ENCODE data around the gene CA12. TPM values are rescaled to one million over a fixed set of nuclear protein-coding genes. Genes with fewer than 3 reads are reported as not detected.
A peak's percentile ranks its signal among the peaks of the same experiment; 100 is the strongest.

The CA12 gene
- polyA plus RNA-seq, 6 donors from 2014 or later: not detected

- Mint-ChIP-seq H3K36me3 (no peaks in the 10 kb centered on the region), H3K9me3 (no peaks in the 10 kb centered on the region), H3K27ac (peak overlapping the region in 2 of 6 donors; percentile 34 to 44), H3K4me1 (peaks cover 0 to 4% (median 0%) of the 10 kb centered on the region in 3 donors), H3K27me3 (peaks cover 26 to 46% (median 35%) of the 10 kb centered on the region in 3 donors), H3K4me3 (no peak overlapping the region)
- ATAC-seq (ENCODE audit: low read depth in 2 of 2): no peak
- DNase-seq: no peak
Measured at GRCh38 chr15:63395730-63396151, 14.1 kb upstream of the CA12 start.

- Mint-ChIP-seq H3K27ac (no peak overlapping the region), H3K4me3 (peak overlapping the region in 1 of 8 donors; percentile 28), H3K4me1 (peaks cover 0 to 4% (median 0%) of the 10 kb centered on the region in 3 donors), H3K9me3 (no peaks in the 10 kb centered on the region), H3K36me3 (no peaks in the 10 kb centered on the region), H3K27me3 (peaks cover 22 to 42% (median 24%) of the 10 kb centered on the region in 3 donors)
- ATAC-seq (ENCODE audit: low read depth in 2 of 2) (no peak), DNase-seq (no peak)
Measured at GRCh38 chr15:63392361-63393009, 10.8 kb upstream of the CA12 start.

- H3K27me3 Mint-ChIP-seq: peaks cover 19 to 47% (median 24%) of the 10 kb centered on the region in 3 donors
- DNase-seq: no peak
- ATAC-seq (ENCODE audit: low read depth in 2 of 2): no peak
- H3K4me1 Mint-ChIP-seq: peaks cover 0 to 4% (median 0%) of the 10 kb centered on the region in 3 donors
- no peak overlapping the region for H3K27ac Mint-ChIP-seq
- H3K4me3 Mint-ChIP-seq: no peak overlapping the region
- no peaks in the 10 kb centered on the region for H3K9me3 Mint-ChIP-seq
- no peaks in the 10 kb centered on the region for H3K36me3 Mint-ChIP-seq
Measured at GRCh38 chr15:63391669-63392360, 10.2 kb upstream of the CA12 start.

GRCh38 chr15:63390689-63391088 is 9.0 kb upstream of the CA12 start:
- Mint-ChIP-seq H3K4me3 (no peak overlapping the region), H3K4me1 (peaks cover 0 to 4% (median 0%) of the 10 kb centered on the region in 3 donors), H3K9me3 (peaks cover 0 to 8% (median 0%) of the 10 kb centered on the region in 7 donors), H3K27me3 (peaks cover 15 to 45% (median 24%) of the 10 kb centered on the region in 3 donors), H3K36me3 (peaks cover 0 to 5% of the 10 kb centered on the region in 2 donors), H3K27ac (no peak overlapping the region)
- DNase-seq (no peak), ATAC-seq (ENCODE audit: low read depth in 2 of 2) (no peak)

- Mint-ChIP-seq H3K36me3 (peaks cover 0 to 11% of the 10 kb centered on the region in 2 donors), H3K9me3 (peaks cover 0 to 8% (median 0%) of the 10 kb centered on the region in 7 donors), H3K4me3 (peak overlapping the region in 1 of 8 donors; percentile 48), H3K27ac (no peak overlapping the region), H3K4me1 (peaks cover 0 to 4% (median 0%) of the 10 kb centered on the region in 3 donors), H3K27me3 (peaks cover 11 to 44% (median 20%) of the 10 kb centered on the region in 3 donors)
- ATAC-seq (ENCODE audit: low read depth in 2 of 2): no peak
- DNase-seq: no peak
Measured at GRCh38 chr15:63389902-63390670, 8.4 kb upstream of the CA12 start.

DNA sequence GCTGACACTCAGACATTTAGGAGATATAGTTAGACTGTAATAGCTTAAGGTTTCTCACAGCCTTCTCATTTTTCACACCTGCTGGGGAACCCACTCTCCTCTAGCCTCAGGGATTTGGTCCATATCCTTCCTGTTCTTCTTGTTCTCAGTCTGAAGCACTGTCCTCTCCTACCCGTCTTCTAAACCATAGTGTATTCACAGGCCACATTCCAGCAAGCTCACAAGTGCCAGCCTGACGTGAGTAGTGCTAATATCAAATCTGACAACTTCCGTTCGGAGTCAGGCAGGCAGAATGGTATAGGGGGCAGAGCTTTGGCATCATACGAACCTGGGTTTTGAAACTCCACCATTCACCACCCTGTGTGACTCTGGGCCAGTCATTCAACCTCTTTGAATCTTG is 6.9 kb upstream of the CA12 start:
- Mint-ChIP-seq H3K27me3 (peaks cover 22 to 46% (median 31%) of the 10 kb centered on the region in 3 donors), H3K4me3 (no peak overlapping the region), H3K27ac (no peak overlapping the region), H3K36me3 (peaks cover 0 to 11% of the 10 kb centered on the region in 2 donors), H3K4me1 (peaks cover 0 to 4% (median 0%) of the 10 kb centered on the region in 3 donors), H3K9me3 (peaks cover 0 to 8% (median 0%) of the 10 kb centered on the region in 7 donors)
- DNase-seq (no peak), ATAC-seq (ENCODE audit: low read depth in 2 of 2) (no peak)

GRCh38 chr15:63387748-63388493 is 6.3 kb upstream of the CA12 start:
- no peak overlapping the region for H3K4me3 Mint-ChIP-seq
- no peak for ATAC-seq (ENCODE audit: low read depth in 2 of 2)
- H3K4me1 Mint-ChIP-seq: peaks cover 0 to 4% (median 0%) of the 10 kb centered on the region in 3 donors
- peaks cover 0 to 8% (median 0%) of the 10 kb centered on the region in 7 donors for H3K9me3 Mint-ChIP-seq
- peaks cover 24 to 50% (median 36%) of the 10 kb centered on the region in 3 donors for H3K27me3 Mint-ChIP-seq
- H3K27ac Mint-ChIP-seq: no peak overlapping the region
- peaks cover 0 to 11% of the 10 kb centered on the region in 2 donors for H3K36me3 Mint-ChIP-seq
- no peak for DNase-seq

GRCh38 chr15:63385911-63386531 is 4.4 kb upstream of the CA12 start:
- no peak for ATAC-seq (ENCODE audit: low read depth in 2 of 2)
- Mint-ChIP-seq H3K4me3 (no peak overlapping the region), H3K9me3 (peaks cover 0 to 8% (median 0%) of the 10 kb centered on the region in 7 donors), H3K36me3 (peaks cover 0 to 11% of the 10 kb centered on the region in 2 donors), H3K4me1 (peaks cover 4 to 13% (median 5%) of the 10 kb centered on the region in 3 donors), H3K27ac (no peak overlapping the region), H3K27me3 (peaks cover 28 to 46% (median 42%) of the 10 kb centered on the region in 3 donors)
- no peak for DNase-seq

DNA sequence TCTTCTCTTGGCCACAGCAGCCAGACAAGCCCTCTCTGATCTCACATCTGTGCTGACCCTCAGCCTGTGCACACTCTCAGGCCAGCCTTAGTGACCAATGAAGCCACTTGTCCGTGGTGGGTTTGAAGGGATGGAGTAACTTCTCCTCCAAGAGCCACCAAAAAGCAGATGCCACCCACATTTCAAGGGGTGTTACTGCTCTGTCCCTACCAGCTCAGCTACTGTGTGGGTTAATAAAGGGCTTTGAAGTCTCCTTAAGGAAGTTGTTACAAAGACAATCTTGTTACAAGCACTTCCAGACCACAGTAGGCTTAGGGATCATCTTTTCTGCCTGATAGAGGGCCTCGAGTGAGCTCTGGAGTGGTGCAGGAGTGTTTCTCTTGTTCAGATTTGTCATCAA is 3.3 kb upstream of the CA12 start:
- DNase-seq: no peak
- peaks cover 4 to 15% (median 5%) of the 10 kb centered on the region in 3 donors for H3K4me1 Mint-ChIP-seq
- no peak overlapping the region for H3K27ac Mint-ChIP-seq
- no peak for ATAC-seq (ENCODE audit: low read depth in 2 of 2)
- peaks cover 0 to 11% of the 10 kb centered on the region in 2 donors for H3K36me3 Mint-ChIP-seq
- H3K27me3 Mint-ChIP-seq: peaks cover 35 to 57% (median 52%) of the 10 kb centered on the region in 3 donors
- H3K9me3 Mint-ChIP-seq: peaks cover 0 to 8% (median 0%) of the 10 kb centered on the region in 7 donors
- no peak overlapping the region for H3K4me3 Mint-ChIP-seq

GRCh38 chr15:63382966-63383710 is 1.5 kb upstream of the CA12 start:
- Mint-ChIP-seq H3K27me3 (peaks cover 40 to 69% (median 68%) of the 10 kb centered on the region in 3 donors), H3K4me3 (no peak overlapping the region)

DNA sequence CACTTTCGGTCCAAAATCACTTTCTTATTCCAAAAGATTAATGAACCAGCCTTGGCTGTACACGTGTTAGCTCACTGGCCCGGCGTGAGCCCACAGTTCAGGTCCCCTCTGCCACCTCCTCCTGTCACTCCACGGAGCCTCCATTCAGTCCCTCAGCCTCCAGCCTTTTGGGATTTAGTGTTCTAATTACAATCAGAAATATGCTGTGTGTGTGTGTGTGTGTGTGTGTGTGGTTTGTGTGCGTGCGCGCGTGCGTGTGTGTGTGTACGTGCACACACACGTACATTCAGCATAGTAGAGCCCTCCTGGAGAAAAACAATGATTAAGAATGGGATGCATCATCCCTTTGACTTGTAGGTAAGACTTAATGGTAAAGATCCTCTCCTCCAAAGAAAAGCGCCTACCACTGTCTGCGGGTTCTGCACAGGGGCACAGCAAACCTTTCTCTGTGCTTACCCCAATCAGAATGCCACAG is 801 bp downstream of the CA12 start:
- DNase-seq: no peak
- no peak for ATAC-seq (ENCODE audit: low read depth in 2 of 2)

More at GRCh38 chr15:63382966-63383710, 1.5 kb upstream of the CA12 start:
- ATAC-seq (ENCODE audit: low read depth in 2 of 2) (no peak), DNase-seq (no peak)
- Mint-ChIP-seq H3K36me3 (peaks cover 0 to 11% of the 10 kb centered on the region in 2 donors), H3K9me3 (peaks cover 0 to 8% (median 0%) of the 10 kb centered on the region in 7 donors), H3K27ac (no peak overlapping the region), H3K4me1 (peaks cover 4 to 15% (median 5%) of the 10 kb centered on the region in 3 donors)

More for the DNA sequence above, 801 bp downstream of the CA12 start:
- Mint-ChIP-seq H3K27ac (no peak overlapping the region), H3K4me3 (peak overlapping the region in 6 of 8 donors; percentile 6 to 75 (median 52)), H3K27me3 (peaks cover 40 to 81% (median 80%) of the 10 kb centered on the region in 3 donors), H3K36me3 (peaks cover 0 to 8% of the 10 kb centered on the region in 2 donors), H3K9me3 (peaks cover 0 to 2% (median 0%) of the 10 kb centered on the region in 7 donors), H3K4me1 (peaks cover 4 to 15% (median 5%) of the 10 kb centered on the region in 3 donors)
